Measurements from ENCODE around the gene THYN1.

Gene THYN1

GRCh38 chr11:134275188-134275533, 22.0 kb upstream of the THYN1 start:
- H3K27ac ChIP-seq (ENCODE audit: insufficient read depth, low read length, poor library complexity, severe bottlenecking), result peak overlapping the region; percentile 54
- H3K4me1 ChIP-seq (ENCODE audit: control insufficient read depth, insufficient read depth, low read length, poor library complexity, severe bottlenecking), result peaks cover 32% of the 10 kb centered on the region
- no peaks in the 10 kb centered on the region for H3K9me3 ChIP-seq (ENCODE audit: control insufficient read depth, low read length)
- H3K4me3 ChIP-seq (ENCODE audit: insufficient read depth, low read depth, low read length, poor library complexity, severe bottlenecking), result peak overlapping the region; percentile 80
- no peaks in the 10 kb centered on the region for H3K36me3 ChIP-seq (ENCODE audit: control insufficient read depth, insufficient read depth, low read length)
- no peaks in the 10 kb centered on the region for H3K27me3 ChIP-seq (replicated peaks; ENCODE audit: control insufficient read depth, insufficient read depth, low read length, poor library complexity, severe bottlenecking)
- no peak for DNase-seq

- H3K4me1 ChIP-seq (ENCODE audit: control insufficient read depth, insufficient read depth, low read length, poor library complexity, severe bottlenecking), result peaks cover 38% of the 10 kb centered on the region
- no peaks in the 10 kb centered on the region for H3K36me3 ChIP-seq (ENCODE audit: control insufficient read depth, insufficient read depth, low read length)
- no peaks in the 10 kb centered on the region for H3K9me3 ChIP-seq (ENCODE audit: control insufficient read depth, low read length)
- no peak for DNase-seq
- no peaks in the 10 kb centered on the region for H3K27me3 ChIP-seq (replicated peaks; ENCODE audit: control insufficient read depth, insufficient read depth, low read length, poor library complexity, severe bottlenecking)
- no peak overlapping the region for H3K27ac ChIP-seq (ENCODE audit: insufficient read depth, low read length, poor library complexity, severe bottlenecking)
- H3K4me3 ChIP-seq (ENCODE audit: insufficient read depth, low read depth, low read length, poor library complexity, severe bottlenecking), result no peak overlapping the region
Measured at GRCh38 chr11:134273317-134273712, 20.2 kb upstream of the THYN1 start.

GRCh38 chr11:134272381-134273316, 19.5 kb upstream of the THYN1 start:
- Histone ChIP-seq H3K36me3 (ENCODE audit: control insufficient read depth, insufficient read depth, low read length) (no peaks in the 10 kb centered on the region), H3K4me1 (ENCODE audit: control insufficient read depth, insufficient read depth, low read length, poor library complexity, severe bottlenecking) (peaks cover 38% of the 10 kb centered on the region), H3K4me3 (ENCODE audit: insufficient read depth, low read depth, low read length, poor library complexity, severe bottlenecking) (no peak overlapping the region), H3K27ac (ENCODE audit: insufficient read depth, low read length, poor library complexity, severe bottlenecking) (no peak overlapping the region), H3K27me3 (replicated peaks; ENCODE audit: control insufficient read depth, insufficient read depth, low read length, poor library complexity, severe bottlenecking) (no peaks in the 10 kb centered on the region), H3K9me3 (ENCODE audit: control insufficient read depth, low read length) (no peaks in the 10 kb centered on the region)
- DNase-seq, result no peak

- Histone ChIP-seq H3K36me3 (ENCODE audit: control insufficient read depth, insufficient read depth, low read length) (no peaks in the 10 kb centered on the region), H3K4me1 (ENCODE audit: control insufficient read depth, insufficient read depth, low read length, poor library complexity, severe bottlenecking) (peaks cover 37% of the 10 kb centered on the region), H3K27me3 (replicated peaks; ENCODE audit: control insufficient read depth, insufficient read depth, low read length, poor library complexity, severe bottlenecking) (no peaks in the 10 kb centered on the region), H3K4me3 (ENCODE audit: insufficient read depth, low read depth, low read length, poor library complexity, severe bottlenecking) (no peak overlapping the region), H3K9me3 (ENCODE audit: control insufficient read depth, low read length) (no peaks in the 10 kb centered on the region), H3K27ac (ENCODE audit: insufficient read depth, low read length, poor library complexity, severe bottlenecking) (no peak overlapping the region)
- DNase-seq, result no peak
Measured at GRCh38 chr11:134271978-134272377, 18.8 kb upstream of the THYN1 start.

- H3K9me3 ChIP-seq (ENCODE audit: control insufficient read depth, low read length), result no peaks in the 10 kb centered on the region
- no peak overlapping the region for H3K4me3 ChIP-seq (ENCODE audit: insufficient read depth, low read depth, low read length, poor library complexity, severe bottlenecking)
- H3K36me3 ChIP-seq (ENCODE audit: control insufficient read depth, insufficient read depth, low read length), result no peaks in the 10 kb centered on the region
- H3K27me3 ChIP-seq (replicated peaks; ENCODE audit: control insufficient read depth, insufficient read depth, low read length, poor library complexity, severe bottlenecking), result no peaks in the 10 kb centered on the region
- DNase-seq, result no peak
- H3K27ac ChIP-seq (ENCODE audit: insufficient read depth, low read length, poor library complexity, severe bottlenecking), result no peak overlapping the region
- peaks cover 31% of the 10 kb centered on the region for H3K4me1 ChIP-seq (ENCODE audit: control insufficient read depth, insufficient read depth, low read length, poor library complexity, severe bottlenecking)
Measured at GRCh38 chr11:134270250-134270714, 17.1 kb upstream of the THYN1 start.

GRCh38 chr11:134267966-134268365, 14.8 kb upstream of the THYN1 start:
- Histone ChIP-seq H3K9me3 (ENCODE audit: control insufficient read depth, low read length) (no peaks in the 10 kb centered on the region), H3K27me3 (replicated peaks; ENCODE audit: control insufficient read depth, insufficient read depth, low read length, poor library complexity, severe bottlenecking) (no peaks in the 10 kb centered on the region), H3K27ac (ENCODE audit: insufficient read depth, low read length, poor library complexity, severe bottlenecking) (no peak overlapping the region), H3K4me1 (ENCODE audit: control insufficient read depth, insufficient read depth, low read length, poor library complexity, severe bottlenecking) (peaks cover 14% of the 10 kb centered on the region), H3K4me3 (ENCODE audit: insufficient read depth, low read depth, low read length, poor library complexity, severe bottlenecking) (no peak overlapping the region), H3K36me3 (ENCODE audit: control insufficient read depth, insufficient read depth, low read length) (peaks cover 7% of the 10 kb centered on the region)
- DNase-seq, result no peak

- Histone ChIP-seq H3K4me1 (ENCODE audit: control insufficient read depth, insufficient read depth, low read length, poor library complexity, severe bottlenecking) (peaks cover 14% of the 10 kb centered on the region), H3K9me3 (ENCODE audit: control insufficient read depth, low read length) (no peaks in the 10 kb centered on the region)
Measured at GRCh38 chr11:134267461-134267860, 14.3 kb upstream of the THYN1 start.

GRCh38 chr11:134266841-134267251, 13.7 kb upstream of the THYN1 start:
- Histone ChIP-seq H3K27ac (ENCODE audit: insufficient read depth, low read length, poor library complexity, severe bottlenecking) (no peak overlapping the region), H3K9me3 (ENCODE audit: control insufficient read depth, low read length) (no peaks in the 10 kb centered on the region), H3K36me3 (ENCODE audit: control insufficient read depth, insufficient read depth, low read length) (peaks cover 13% of the 10 kb centered on the region), H3K4me1 (ENCODE audit: control insufficient read depth, insufficient read depth, low read length, poor library complexity, severe bottlenecking) (peaks cover 14% of the 10 kb centered on the region), H3K27me3 (replicated peaks; ENCODE audit: control insufficient read depth, insufficient read depth, low read length, poor library complexity, severe bottlenecking) (no peaks in the 10 kb centered on the region), H3K4me3 (ENCODE audit: insufficient read depth, low read depth, low read length, poor library complexity, severe bottlenecking) (no peak overlapping the region)
- DNase-seq, result no peak

More at GRCh38 chr11:134267461-134267860, 14.3 kb upstream of the THYN1 start:
- Histone ChIP-seq H3K27ac (ENCODE audit: insufficient read depth, low read length, poor library complexity, severe bottlenecking) (no peak overlapping the region), H3K27me3 (replicated peaks; ENCODE audit: control insufficient read depth, insufficient read depth, low read length, poor library complexity, severe bottlenecking) (no peaks in the 10 kb centered on the region), H3K4me3 (ENCODE audit: insufficient read depth, low read depth, low read length, poor library complexity, severe bottlenecking) (no peak overlapping the region), H3K36me3 (ENCODE audit: control insufficient read depth, insufficient read depth, low read length) (peaks cover 8% of the 10 kb centered on the region)
- no peak for DNase-seq

GRCh38 chr11:134266440-134266839, 13.3 kb upstream of the THYN1 start:
- Histone ChIP-seq H3K36me3 (ENCODE audit: control insufficient read depth, insufficient read depth, low read length) (peaks cover 17% of the 10 kb centered on the region), H3K27ac (ENCODE audit: insufficient read depth, low read length, poor library complexity, severe bottlenecking) (no peak overlapping the region), H3K9me3 (ENCODE audit: control insufficient read depth, low read length) (no peaks in the 10 kb centered on the region), H3K4me3 (ENCODE audit: insufficient read depth, low read depth, low read length, poor library complexity, severe bottlenecking) (no peak overlapping the region), H3K4me1 (ENCODE audit: control insufficient read depth, insufficient read depth, low read length, poor library complexity, severe bottlenecking) (peaks cover 14% of the 10 kb centered on the region), H3K27me3 (replicated peaks; ENCODE audit: control insufficient read depth, insufficient read depth, low read length, poor library complexity, severe bottlenecking) (no peaks in the 10 kb centered on the region)
- no peak for DNase-seq

GRCh38 chr11:134264966-134265764, 12.0 kb upstream of the THYN1 start:
- no peak for DNase-seq
- Histone ChIP-seq H3K27me3 (replicated peaks; ENCODE audit: control insufficient read depth, insufficient read depth, low read length, poor library complexity, severe bottlenecking) (no peaks in the 10 kb centered on the region), H3K4me3 (ENCODE audit: insufficient read depth, low read depth, low read length, poor library complexity, severe bottlenecking) (no peak overlapping the region), H3K36me3 (ENCODE audit: control insufficient read depth, insufficient read depth, low read length) (peaks cover 28% of the 10 kb centered on the region), H3K27ac (ENCODE audit: insufficient read depth, low read length, poor library complexity, severe bottlenecking) (no peak overlapping the region), H3K4me1 (ENCODE audit: control insufficient read depth, insufficient read depth, low read length, poor library complexity, severe bottlenecking) (peaks cover 6% of the 10 kb centered on the region), H3K9me3 (ENCODE audit: control insufficient read depth, low read length) (no peaks in the 10 kb centered on the region)

All from effector memory CD4-positive, alpha-beta T cell (primary cell).